H9 (cell line): Measurements from ENCODE around the gene SLC25A42. TPM values are rescaled to one million over a fixed set of nuclear protein-coding genes. Genes with fewer than 3 reads are reported as not detected.

ENCODE experiments used
- DNase-seq: peaks from one replicate; pipeline ENCODE4 v3.0.0-alpha.2; 2017
- H2AFZ ChIP-seq: one replicate; pipeline ENCODE4 v1.6.1; 2013; ENCODE audit warnings: mild to moderate bottlenecking, low read length, control low read depth, moderate library complexity
- H2AK5ac ChIP-seq: 2 replicates; pipeline ENCODE4 v1.6.1; 2013; ENCODE audit warnings: low read length, control low read depth, mixed read lengths; ENCODE audit not compliant: insufficient read length
- H2BK120ac ChIP-seq: one replicate; pipeline ENCODE4 v1.6.1; 2013; ENCODE audit warnings: low read depth, mild to moderate bottlenecking, low read length, control low read depth, inconsistent platforms; ENCODE audit not compliant: poor library complexity, severe bottlenecking
- H2BK12ac ChIP-seq: 2 replicates; pipeline ENCODE4 v1.6.1; 2013; ENCODE audit warnings: low read length, control low read depth, mixed read lengths, low read depth; ENCODE audit not compliant: insufficient read length
- H2BK15ac ChIP-seq: 2 replicates; pipeline ENCODE4 v1.6.1; 2013; ENCODE audit warnings: low read depth, low read length, control low read depth
- H2BK20ac ChIP-seq: one replicate; pipeline ENCODE4 v1.6.1; 2013; ENCODE audit warnings: low read depth, mild to moderate bottlenecking, low read length, control low read depth, inconsistent platforms; ENCODE audit not compliant: poor library complexity, severe bottlenecking
- H2BK5ac ChIP-seq: 2 replicates; pipeline ENCODE4 v1.6.1; 2013; ENCODE audit warnings: low read length, control low read depth, mixed read lengths; ENCODE audit not compliant: insufficient read length
- H3K14ac ChIP-seq: 2 replicates; pipeline ENCODE4 v1.6.1; 2013; ENCODE audit warnings: low read length, control low read depth; ENCODE audit not compliant: insufficient read depth
- H3K18ac ChIP-seq: 2 replicates; pipeline ENCODE4 v1.6.1; 2013; ENCODE audit warnings: low read depth, mild to moderate bottlenecking, mixed read lengths, low read length, control low read depth; ENCODE audit not compliant: insufficient read length
- H3K23ac ChIP-seq: 2 replicates; pipeline ENCODE4 v1.6.1; 2013; ENCODE audit warnings: low read length, control low read depth, mixed read lengths, low read depth; ENCODE audit not compliant: insufficient read length
- H3K23me2 ChIP-seq: 2 replicates; pipeline ENCODE4 v1.6.1; 2013; ENCODE audit warnings: low read depth, mild to moderate bottlenecking, mixed read lengths, low read length, control low read depth; ENCODE audit not compliant: insufficient read length, poor library complexity, severe bottlenecking
- H3K27ac ChIP-seq: 2 replicates; pipeline ENCODE4 v1.5.1; 2013; ENCODE audit warnings: low read length, control low read depth, mixed read lengths, low read depth; ENCODE audit not compliant: insufficient read length
- H3K27me3 ChIP-seq: 2 replicates; pipeline ENCODE4 v1.6.1; 2013; ENCODE audit warnings: low read length, control low read depth, inconsistent platforms; ENCODE audit not compliant: insufficient read depth
- H3K4ac ChIP-seq: 2 replicates; pipeline ENCODE4 v1.6.1; 2013; ENCODE audit warnings: low read depth, mild to moderate bottlenecking, control low read depth, inconsistent platforms, low read length, moderate library complexity
- H3K4me1 ChIP-seq: 2 replicates; pipeline ENCODE4 v1.6.1; 2013; ENCODE audit warnings: low read length, control low read depth, inconsistent platforms; ENCODE audit not compliant: insufficient read depth
- H3K4me2 ChIP-seq: 2 replicates; pipeline ENCODE4 v1.6.1; 2013; ENCODE audit warnings: low read length, control low read depth, mixed read lengths; ENCODE audit not compliant: insufficient read length, insufficient read depth
- H3K56ac ChIP-seq: 2 replicates; pipeline ENCODE4 v1.6.1; 2013; ENCODE audit warnings: low read depth, mild to moderate bottlenecking, mixed read lengths, low read length, control low read depth; ENCODE audit not compliant: insufficient read length
- H3K79me1 ChIP-seq: 2 replicates; pipeline ENCODE4 v1.6.1; 2013; ENCODE audit warnings: low read depth, mild to moderate bottlenecking, moderate library complexity, low read length, control low read depth, inconsistent platforms; ENCODE audit not compliant: insufficient read depth, poor library complexity, severe bottlenecking
- H3K79me2 ChIP-seq: 2 replicates; pipeline ENCODE4 v1.6.1; 2013; ENCODE audit warnings: low read length, control low read depth, inconsistent platforms; ENCODE audit not compliant: insufficient read depth
- H3K9ac ChIP-seq: 2 replicates; pipeline ENCODE4 v1.6.1; 2013; ENCODE audit warnings: low read length, control low read depth, mixed read lengths; ENCODE audit not compliant: insufficient read length; ENCODE audit errors: extremely low read depth
- H3K9me3 ChIP-seq: one replicate; pipeline ENCODE4 v1.6.1; 2013; ENCODE audit warnings: low read depth, low read length, inconsistent platforms; ENCODE audit not compliant: control insufficient read depth
- H3T11ph ChIP-seq: one replicate; pipeline ENCODE4 v1.6.1; 2013; ENCODE audit warnings: mild to moderate bottlenecking, low read length, control low read depth, inconsistent platforms
- H4K20me1 ChIP-seq: one replicate; pipeline ENCODE4 v1.6.1; 2013; ENCODE audit not compliant: control insufficient read depth, insufficient read length, insufficient read depth
- H4K5ac ChIP-seq: 2 replicates; pipeline ENCODE4 v1.6.1; 2013; ENCODE audit warnings: low read depth, mild to moderate bottlenecking, mixed read lengths, low read length, control low read depth; ENCODE audit not compliant: insufficient read length
- H4K8ac ChIP-seq: replicated peaks from 2 replicates; pipeline ENCODE4 v1.6.1; 2013; ENCODE audit warnings: low read length, control low read depth, mixed read lengths, low read depth; ENCODE audit not compliant: insufficient read length
- H4K91ac ChIP-seq: 2 replicates; pipeline ENCODE4 v1.6.1; 2013; ENCODE audit warnings: low read depth, mild to moderate bottlenecking, moderate library complexity, mixed read lengths, low read length, control low read depth; ENCODE audit not compliant: insufficient read length
- H3K27ac Mint-ChIP-seq, 3 experiments: 2 replicates in 2 of 3; 3 replicates in 1 of 3; pipeline ENCODE4 v1.8.0; 2020 to 2021; ENCODE audit warnings: mixed read lengths in 3 of 3, mild to moderate bottlenecking in 1 of 3, moderate library complexity in 1 of 3
- H3K27me3 Mint-ChIP-seq: 2 replicates; pipeline ENCODE4 v1.8.0; 2021; ENCODE audit warnings: low read depth, mild to moderate bottlenecking, moderate library complexity, mixed read lengths
- H3K36me3 Mint-ChIP-seq, 3 experiments: 2 replicates in 2 of 3; 3 replicates in 1 of 3; pipeline ENCODE4 v1.8.0; 2020 to 2021; ENCODE audit warnings: low read depth in 3 of 3, mixed read lengths in 3 of 3; ENCODE audit not compliant: insufficient read depth in 1 of 3
- H3K4me1 Mint-ChIP-seq, 2 experiments: 2 replicates each; pipeline ENCODE4 v1.8.0; 2020; ENCODE audit warnings: mixed read lengths in 2 of 2
- H3K4me3 Mint-ChIP-seq, 2 experiments: 2 replicates in 1 of 2; 3 replicates in 1 of 2; pipeline ENCODE4 v1.8.0; 2020 to 2021; ENCODE audit warnings: mild to moderate bottlenecking in 2 of 2, mixed read lengths in 2 of 2, moderate library complexity in 1 of 2
- H3K9me3 Mint-ChIP-seq, 2 experiments: 2 replicates in 1 of 2; 3 replicates in 1 of 2; pipeline ENCODE4 v1.8.0; 2020; ENCODE audit warnings: mild to moderate bottlenecking in 2 of 2, mixed read lengths in 2 of 2, moderate library complexity in 1 of 2
- WGBS: extraction: QIAGEN DNeasy Blood & Tissue Kit; methylation state at CpG from one replicate; pipeline ENCODE4 v1.1.7; 2013; ENCODE audit warnings: missing lambda C conversion rate, low lambda C conversion rate, mixed read lengths; ENCODE audit not compliant: insufficient read length; ENCODE audit errors: extremely low coverage; 5-methylcytosine and 5-hydroxymethylcytosine counted together
- total RNA-seq: library from RNA; stranded (reverse); gene quantifications from 2 replicates; pipeline ENCODE4 v1.2.1, GENCODE V29; 2021
- TF ChIP-seq, protein P1 (sequence below): fragments of 200-600 bp; sonication (generic); conservative IDR thresholded peaks from 3 replicates; pipeline ENCODE4 v1.8.0; 2021; ENCODE audit warnings: antibody characterized with exemption, mild to moderate bottlenecking

SLC25A42 gene
- total RNA-seq, 1 experiment from 2014 or later = 3.6 TPM

DNA sequence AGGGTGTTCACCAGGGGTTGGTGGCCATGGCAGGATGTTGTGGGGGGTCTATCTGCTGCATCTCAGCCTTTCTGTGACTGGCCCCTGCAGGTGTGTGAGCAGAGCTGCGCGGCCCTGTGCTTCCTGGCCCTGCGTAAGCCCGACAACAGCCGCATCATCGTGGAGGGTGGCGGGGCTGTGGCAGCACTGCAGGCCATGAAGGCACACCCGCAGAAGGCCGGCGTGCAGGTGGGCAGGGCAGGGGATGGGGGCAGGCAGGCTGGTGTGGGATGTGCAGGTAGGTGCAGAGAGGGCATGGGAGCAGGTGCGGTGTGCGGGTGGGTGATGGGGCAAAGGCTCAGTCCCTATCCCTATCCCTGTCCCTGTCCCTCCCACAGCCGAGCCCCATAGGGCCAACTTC lies 8.1 kb upstream of the SLC25A42 start:
- Histone ChIP-seq H3K56ac (no peak overlapping the region), H2AFZ (no peak overlapping the region), H2BK120ac (no peak overlapping the region), H3K23ac (no peak overlapping the region), H3K79me1 (no peaks in the 10 kb centered on the region), H3K23me2 (no peaks in the 10 kb centered on the region), H3K18ac (no peak overlapping the region), H3K4ac (no peak overlapping the region), H2BK15ac (no peak overlapping the region), H3K4me1 (no peaks in the 10 kb centered on the region), H4K91ac (no peak overlapping the region), H4K8ac (no peak overlapping the region), H4K20me1 (no peaks in the 10 kb centered on the region), H4K5ac (no peak overlapping the region), H3K4me2 (no peak overlapping the region), H3K27ac (no peak overlapping the region), H3K14ac (no peak overlapping the region), H2BK20ac (no peak overlapping the region), H3K27me3 (no peaks in the 10 kb centered on the region; the same call in 1 of the 2 replicates), H2BK5ac (no peak overlapping the region), H3T11ph (no peak overlapping the region), H2BK12ac (no peak overlapping the region), H3K9ac (no peak overlapping the region), H2AK5ac (no peak overlapping the region), H3K9me3 (no peaks in the 10 kb centered on the region), H3K79me2 (no peaks in the 10 kb centered on the region)
- H3K27ac Mint-ChIP-seq = no peak overlapping the region
- TF ChIP-seq, protein P1, sequence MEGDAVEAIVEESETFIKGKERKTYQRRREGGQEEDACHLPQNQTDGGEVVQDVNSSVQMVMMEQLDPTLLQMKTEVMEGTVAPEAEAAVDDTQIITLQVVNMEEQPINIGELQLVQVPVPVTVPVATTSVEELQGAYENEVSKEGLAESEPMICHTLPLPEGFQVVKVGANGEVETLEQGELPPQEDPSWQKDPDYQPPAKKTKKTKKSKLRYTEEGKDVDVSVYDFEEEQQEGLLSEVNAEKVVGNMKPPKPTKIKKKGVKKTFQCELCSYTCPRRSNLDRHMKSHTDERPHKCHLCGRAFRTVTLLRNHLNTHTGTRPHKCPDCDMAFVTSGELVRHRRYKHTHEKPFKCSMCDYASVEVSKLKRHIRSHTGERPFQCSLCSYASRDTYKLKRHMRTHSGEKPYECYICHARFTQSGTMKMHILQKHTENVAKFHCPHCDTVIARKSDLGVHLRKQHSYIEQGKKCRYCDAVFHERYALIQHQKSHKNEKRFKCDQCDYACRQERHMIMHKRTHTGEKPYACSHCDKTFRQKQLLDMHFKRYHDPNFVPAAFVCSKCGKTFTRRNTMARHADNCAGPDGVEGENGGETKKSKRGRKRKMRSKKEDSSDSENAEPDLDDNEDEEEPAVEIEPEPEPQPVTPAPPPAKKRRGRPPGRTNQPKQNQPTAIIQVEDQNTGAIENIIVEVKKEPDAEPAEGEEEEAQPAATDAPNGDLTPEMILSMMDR = no peak
- H3K4me3 Mint-ChIP-seq = no peak overlapping the region
- DNase-seq = no peak
- H3K9me3 Mint-ChIP-seq = no peaks in the 10 kb centered on the region; a peak in 1 of 5 replicates
- no CpG with 5 or more reads among the region's 13 CpGs for WGBS
- H3K27me3 Mint-ChIP-seq = peaks cover 2% of the 10 kb centered on the region; the same call in 1 of the 2 replicates
- peaks cover 32 to 86% (median 64%) of the 10 kb centered on the region in 3 experiments for H3K36me3 Mint-ChIP-seq
- no peaks in the 10 kb centered on the region for H3K4me1 Mint-ChIP-seq
